PC-3 (cell line): ENCODE measurements around the gene RABGEF1. TPM values are rescaled to one million over a fixed set of nuclear protein-coding genes. Genes with fewer than 3 reads are reported as not detected.
"Not testable (repeated sequence)": the region's sequence is repeated elsewhere in the genome, so short reads cannot be mapped to it uniquely, and the experiment has no call there.

ENCODE experiments used
- ATAC-seq: fragments of 200-7000 bp; cut with Tn5 transposase; 2 replicates; pipeline ENCODE4 v1.9.1; 2020; ENCODE audit warnings: mild to moderate bottlenecking, moderate library complexity
- BruUV-seq: library from RNA; stranded (reverse); fragments of 400-500 nt; replicated peaks from 2 replicates; lab custom pipeline; 2021; lab: Mats Ljungman, UMichigan
- CTCF ChIA-PET: fragments of 300-600 bp; sonication (Branson Sonifier 250); formaldehyde crosslinking; loops from one replicate; lab custom pipeline; 2022; ENCODE audit warnings: antibody characterized with exemption; lab: Charles Lee
- POLR2A ChIA-PET: fragments of 300-600 bp; sonication (Branson Sonifier 250); formaldehyde crosslinking; loops from one replicate; lab custom pipeline; 2022; ENCODE audit warnings: antibody characterized with exemption; ENCODE audit not compliant: unreplicated experiment; lab: Charles Lee
- DNase-seq: peaks from one replicate; pipeline ENCODE4 v3.0.0-alpha.2; 2015
- H2AFZ ChIP-seq: fragments of 300-600 bp; sonication (generic); 2 replicates; pipeline ENCODE4 v1.6.0; 2016; ENCODE audit warnings: antibody characterized with exemption, low read length
- H3F3A ChIP-seq: fragments of 300-600 bp; sonication (generic); one replicate; pipeline ENCODE4 v1.6.0; 2017; ENCODE audit warnings: antibody characterized with exemption, low read length, control low read depth, mild to moderate bottlenecking; ENCODE audit not compliant: unreplicated experiment
- H3K27ac ChIP-seq: fragments of 300-600 bp; sonication (generic); 2 replicates; pipeline ENCODE4 v1.5.1; 2016; ENCODE audit warnings: mild to moderate bottlenecking, low read length
- H3K27me3 ChIP-seq: fragments of 300-600 bp; sonication (generic); 2 replicates; pipeline ENCODE4 v1.6.1; 2016; ENCODE audit warnings: low read length, mixed read lengths
- H3K36me3 ChIP-seq: fragments of 300-600 bp; sonication (generic); 2 replicates; pipeline ENCODE4 v1.6.1; 2016; ENCODE audit warnings: low read depth, mixed run types, low read length, mixed read lengths
- H3K4me1 ChIP-seq: fragments of 300-600 bp; sonication (generic); 2 replicates; pipeline ENCODE4 v1.5.1; 2016; ENCODE audit warnings: low read length; ENCODE audit not compliant: insufficient read depth
- H3K4me2 ChIP-seq: fragments of 300-600 bp; sonication (generic); 2 replicates; pipeline ENCODE4 v1.6.0; 2016; ENCODE audit warnings: low read length
- H3K4me3 ChIP-seq: fragments of 300-600 bp; sonication (generic); 2 replicates; pipeline ENCODE4 v1.5.1; 2016; ENCODE audit warnings: mild to moderate bottlenecking, low read length, mixed read lengths
- H3K79me2 ChIP-seq: fragments of 300-600 bp; sonication (generic); 2 replicates; pipeline ENCODE4 v1.6.1; 2017; ENCODE audit warnings: low read length, mixed read lengths
- H3K9ac ChIP-seq: fragments of 300-600 bp; sonication (generic); 2 replicates; pipeline ENCODE4 v1.6.0; 2016; ENCODE audit warnings: mild to moderate bottlenecking, low read length
- H3K9me2 ChIP-seq: fragments of 300-600 bp; sonication (generic); replicated peaks from 2 replicates; pipeline ENCODE4 v1.6.1; 2016; ENCODE audit warnings: mixed run types, low read length, mixed read lengths
- H3K9me3 ChIP-seq: fragments of 300-600 bp; sonication (generic); 2 replicates; pipeline ENCODE4 v1.6.1; 2016; ENCODE audit warnings: low read length, mixed read lengths
- H4K20me1 ChIP-seq: fragments of 300-600 bp; sonication (generic); 2 replicates; pipeline ENCODE4 v1.6.1; 2016; ENCODE audit warnings: low read length, mixed read lengths
- EZH2 ChIP-seq: fragments of 300-600 bp; sonication (generic); IDR thresholded peaks from one replicate; pipeline ENCODE4 v1.6.1; 2017; ENCODE audit warnings: antibody characterized with exemption, mild to moderate bottlenecking, low read length; ENCODE audit not compliant: unreplicated experiment
- EZH2phosphoT487 ChIP-seq: fragments of 300-600 bp; sonication (generic); IDR thresholded peaks from 2 replicates; pipeline ENCODE4 v1.6.1; 2018; ENCODE audit warnings: mild to moderate bottlenecking, antibody characterized with exemption, low read length, borderline replicate concordance
- intact Hi-C: fragments of 100-400 bp; cut with micrococcal nuclease; formaldehyde crosslinking; loops from 2 replicates; pipeline ENCODE4 v1.9.0; 2023
- total RNA-seq: library from RNA; depleted of rRNA; stranded (reverse); fragments of >200 nt; gene quantifications from 2 replicates; pipeline ENCODE4 v1.2.3, GENCODE V29; 2014
- TF ChIP-seq, protein P1 (sequence below): fragments of 300-600 bp; sonication (generic); conservative IDR thresholded peaks from 2 replicates; pipeline ENCODE4 v1.5.1; 2017; ENCODE audit warnings: antibody characterized with exemption, low read depth, mild to moderate bottlenecking, low read length

Gene RABGEF1
- total RNA-seq, 1 experiment from 2014 or later: 19.8 TPM

DNA sequence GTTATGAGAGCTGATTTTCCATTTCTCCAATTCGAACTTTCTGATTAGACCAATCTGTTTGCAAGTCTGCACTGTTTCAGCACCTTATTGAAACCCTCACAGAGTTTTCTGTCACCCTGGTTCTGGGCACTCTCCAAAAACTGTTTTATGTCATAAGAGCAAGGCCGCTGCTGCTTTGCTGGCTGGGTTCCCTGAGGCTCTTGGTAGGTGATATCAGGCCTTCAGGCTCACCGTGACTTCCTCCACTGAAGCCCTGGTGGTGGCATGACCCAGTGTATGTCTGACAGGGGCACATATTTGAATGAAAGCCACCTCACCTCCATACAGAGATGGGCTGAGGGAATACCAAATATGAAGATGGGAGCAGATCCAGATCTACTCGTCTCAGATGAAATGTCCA lies 8.3 kb downstream of the RABGEF1 start:
- Histone ChIP-seq H3K27ac (no peak overlapping the region), H3K27me3 (no peaks in the 10 kb centered on the region), H3K9ac (no peak overlapping the region), H4K20me1 (peaks cover 17% of the 10 kb centered on the region; the same call in 1 of the 2 replicates), H3K79me2 (peaks cover 98% of the 10 kb centered on the region), H3F3A (no peaks in the 10 kb centered on the region), H3K9me3 (no peaks in the 10 kb centered on the region), H2AFZ (no peak overlapping the region), H3K4me1 (peaks cover 22% of the 10 kb centered on the region), H3K36me3 (0 out of 2 replicates have a peak, but pooled peaks cover 4% of the 10 kb centered on the region), H3K4me3 (no peak overlapping the region), H3K9me2 (no peaks in the 10 kb centered on the region), H3K4me2 (no peak overlapping the region)
- intact Hi-C loops: no loop called here
- no TSS peak for BruUV-seq
- ATAC-seq (no peak), DNase-seq (no peak)
- ChIA-PET CTCF (no interaction called here), POLR2A (no interaction called here)
- TF ChIP-seq, protein P1, sequence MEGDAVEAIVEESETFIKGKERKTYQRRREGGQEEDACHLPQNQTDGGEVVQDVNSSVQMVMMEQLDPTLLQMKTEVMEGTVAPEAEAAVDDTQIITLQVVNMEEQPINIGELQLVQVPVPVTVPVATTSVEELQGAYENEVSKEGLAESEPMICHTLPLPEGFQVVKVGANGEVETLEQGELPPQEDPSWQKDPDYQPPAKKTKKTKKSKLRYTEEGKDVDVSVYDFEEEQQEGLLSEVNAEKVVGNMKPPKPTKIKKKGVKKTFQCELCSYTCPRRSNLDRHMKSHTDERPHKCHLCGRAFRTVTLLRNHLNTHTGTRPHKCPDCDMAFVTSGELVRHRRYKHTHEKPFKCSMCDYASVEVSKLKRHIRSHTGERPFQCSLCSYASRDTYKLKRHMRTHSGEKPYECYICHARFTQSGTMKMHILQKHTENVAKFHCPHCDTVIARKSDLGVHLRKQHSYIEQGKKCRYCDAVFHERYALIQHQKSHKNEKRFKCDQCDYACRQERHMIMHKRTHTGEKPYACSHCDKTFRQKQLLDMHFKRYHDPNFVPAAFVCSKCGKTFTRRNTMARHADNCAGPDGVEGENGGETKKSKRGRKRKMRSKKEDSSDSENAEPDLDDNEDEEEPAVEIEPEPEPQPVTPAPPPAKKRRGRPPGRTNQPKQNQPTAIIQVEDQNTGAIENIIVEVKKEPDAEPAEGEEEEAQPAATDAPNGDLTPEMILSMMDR: no peak
- no peak for TF ChIP-seq EZH2phosphoT487
- TF ChIP-seq EZH2: no peak

DNA sequence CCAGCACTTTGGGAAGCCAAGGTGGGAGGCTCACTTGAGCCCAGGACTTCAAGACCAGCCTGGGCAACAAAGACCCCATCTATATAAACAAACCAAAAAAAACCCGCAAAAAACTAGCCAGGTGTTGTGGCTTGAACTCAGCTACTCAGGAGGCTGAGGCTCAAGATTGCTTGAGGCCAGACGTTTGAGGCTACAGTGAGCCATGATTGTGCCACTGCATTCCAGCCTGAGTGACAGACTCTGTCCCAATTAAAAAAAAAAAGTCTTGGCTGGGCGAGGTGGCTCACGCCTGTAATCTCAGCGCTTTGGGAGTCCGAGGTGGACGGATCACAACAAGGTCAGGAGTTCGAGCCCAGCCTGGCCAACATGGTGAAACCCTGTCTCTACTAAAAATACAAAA lies 11.4 kb downstream of the RABGEF1 start:
- Histone ChIP-seq H3F3A (no peaks in the 10 kb centered on the region), H3K36me3 (0 out of 2 replicates have a peak, but pooled peaks cover 4% of the 10 kb centered on the region), H3K27ac (no peak overlapping the region), H3K4me3 (no peak overlapping the region), H4K20me1 (peaks cover 20% of the 10 kb centered on the region; the same call in 1 of the 2 replicates), H3K9me2 (no peaks in the 10 kb centered on the region), H3K4me1 (peaks cover 16% of the 10 kb centered on the region; the same call in 1 of the 2 replicates), H3K9ac (no peak overlapping the region), H3K9me3 (no peaks in the 10 kb centered on the region), H3K4me2 (no peak overlapping the region), H3K27me3 (no peaks in the 10 kb centered on the region), H2AFZ (no peak overlapping the region), H3K79me2 (peaks cover 100% of the 10 kb centered on the region)
- intact Hi-C loops: no loop called here
- ATAC-seq (no peak), DNase-seq (no peak)
- POLR2A ChIA-PET: no interaction called here
- TF ChIP-seq, protein P1: no peak
- TF ChIP-seq EZH2phosphoT487 (no peak), EZH2 (no peak)
- BruUV-seq: no TSS peak
- CTCF ChIA-PET: no interaction called here

DNA sequence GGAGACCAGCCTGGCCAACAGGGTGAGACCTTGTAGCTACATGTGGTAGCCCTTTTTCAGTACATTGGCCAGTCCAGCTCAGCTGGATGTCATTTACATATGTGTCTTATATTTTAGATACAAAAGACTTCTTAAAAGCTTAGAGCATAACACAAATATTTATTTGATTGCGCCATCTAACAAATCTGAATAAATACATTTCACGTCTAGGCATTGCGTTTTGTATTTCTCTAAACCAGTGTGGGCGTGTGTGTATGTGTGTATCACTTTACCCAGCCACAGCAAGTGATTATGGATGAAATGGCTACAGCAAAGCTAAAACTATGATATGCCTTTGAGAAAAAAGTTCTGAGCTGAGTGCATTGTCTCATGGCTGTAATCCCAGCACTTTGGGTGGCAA lies 14.0 kb downstream of the RABGEF1 start:
- Histone ChIP-seq H2AFZ (no peak overlapping the region), H3K27me3 (no peaks in the 10 kb centered on the region), H3K9me2 (no peaks in the 10 kb centered on the region), H4K20me1 (peaks cover 20% of the 10 kb centered on the region; the same call in 1 of the 2 replicates), H3K4me2 (no peak overlapping the region), H3K4me1 (peaks cover 16% of the 10 kb centered on the region; the same call in 1 of the 2 replicates), H3K9me3 (no peaks in the 10 kb centered on the region), H3K4me3 (no peak overlapping the region), H3K79me2 (peaks cover 95% of the 10 kb centered on the region), H3K27ac (no peak overlapping the region), H3K9ac (no peak overlapping the region), H3K36me3 (peaks cover 10% of the 10 kb centered on the region; the same call in 1 of the 2 replicates), H3F3A (no peaks in the 10 kb centered on the region)
- no peak for TF ChIP-seq EZH2phosphoT487
- TF ChIP-seq, protein P1: no peak
- no peak for TF ChIP-seq EZH2
- ChIA-PET CTCF (no interaction called here), POLR2A (no interaction called here)
- DNase-seq: no peak
- no peak for ATAC-seq
- no TSS peak for BruUV-seq
- intact Hi-C loops: no loop called here

DNA sequence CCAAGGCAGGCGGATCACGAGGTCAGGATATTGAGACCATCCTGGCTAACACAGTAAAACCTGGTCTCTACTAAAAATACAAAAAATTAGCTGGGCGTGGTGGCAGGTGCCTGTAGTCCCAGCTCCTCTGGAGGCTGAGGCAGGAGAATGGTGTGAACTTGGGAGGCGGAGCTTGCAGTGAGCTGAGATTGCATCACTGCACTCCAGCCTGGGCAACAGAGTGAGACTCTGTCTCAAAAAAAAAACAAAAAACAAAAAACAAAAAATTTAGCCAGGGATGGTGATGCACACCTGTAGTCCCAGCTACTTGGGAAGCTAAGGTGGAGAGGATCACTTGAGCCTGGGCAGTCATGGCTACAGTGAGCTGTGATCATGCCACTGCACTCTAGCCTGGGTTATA lies 14.5 kb downstream of the RABGEF1 start:
- H3K36me3 ChIP-seq, H3F3A ChIP-seq, H3K9me3 ChIP-seq, H3K27me3 ChIP-seq, H3K4me2 ChIP-seq, H3K9me2 ChIP-seq, H2AFZ ChIP-seq, ATAC-seq, intact Hi-C loops, DNase-seq, POLR2A ChIA-PET, H3K4me3 ChIP-seq, CTCF ChIA-PET, H3K27ac ChIP-seq, BruUV-seq, H3K9ac ChIP-seq: not testable (repeated sequence)
- H4K20me1 ChIP-seq: peaks cover 17% of the 10 kb centered on the region; the same call in 1 of the 2 replicates
- peaks cover 13% of the 10 kb centered on the region; the same call in 1 of the 2 replicates for H3K4me1 ChIP-seq
- peaks cover 92% of the 10 kb centered on the region for H3K79me2 ChIP-seq
